HG03354 (cell line): ENCODE measurements around the gene SYNGR3.
"Not testable (repeated sequence)": the region's sequence is repeated elsewhere in the genome, so short reads cannot be mapped to it uniquely, and the experiment has no call there.

ENCODE experiments used
- ATAC-seq: cut with Tn5 transposase; IDR thresholded peaks from one replicate; pipeline ENCODE4 v1.9.1; 2021; ENCODE audit warnings: mild to moderate bottlenecking; ENCODE audit not compliant: unreplicated experiment, poor library complexity, severe bottlenecking

The SYNGR3 gene

GRCh38 chr16:1989209-1990100 lies at the start of gene SYNGR3:
SYNGR3 (plus strand) TSS chr16:1989970; CDS start chr16:1990103, 133 bp downstream.
- no peak for ATAC-seq

DNA sequence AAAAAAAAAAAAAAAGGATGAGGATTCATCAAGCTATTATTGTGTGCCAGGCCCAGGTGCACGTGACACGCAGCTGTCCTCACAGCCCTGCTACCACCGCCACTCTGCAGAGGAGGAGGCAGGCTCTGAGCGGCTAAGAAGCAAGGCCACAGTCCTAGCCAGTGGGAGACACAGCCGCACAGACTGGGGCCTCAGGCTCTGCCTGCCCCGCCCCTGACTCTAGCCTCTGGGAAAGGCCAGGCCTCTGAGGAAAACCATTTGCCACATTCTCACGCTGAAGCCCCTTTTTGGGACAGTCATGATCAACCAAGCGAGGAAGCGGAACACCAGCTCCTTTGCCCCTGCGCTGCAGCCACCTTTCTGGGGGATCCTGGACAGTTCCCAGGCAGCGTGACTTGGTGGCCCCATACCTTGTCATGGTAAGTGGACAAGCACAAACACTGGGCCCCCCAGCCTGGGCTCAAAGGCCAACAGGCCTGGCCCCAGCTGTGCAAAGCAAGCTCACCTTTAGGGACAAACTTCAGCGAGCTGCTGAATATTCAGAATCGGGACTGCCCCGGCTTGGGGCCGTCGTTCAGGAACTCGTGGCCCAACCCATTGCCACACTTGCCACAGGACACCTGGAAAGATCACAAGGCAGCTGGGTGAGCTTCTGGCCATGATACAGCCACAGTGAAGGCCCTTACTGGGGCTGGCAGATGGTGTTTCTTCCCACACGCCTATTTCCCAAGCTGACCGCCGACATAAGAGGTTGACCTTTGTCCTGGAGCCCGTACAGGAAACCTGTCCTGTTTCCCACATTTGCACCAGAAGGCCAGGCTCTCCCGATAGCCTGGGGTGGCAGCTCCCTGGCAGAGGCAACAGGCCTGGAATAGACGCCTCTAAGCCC lies 49.3 kb upstream of the SYNGR3 start:
- no peak for ATAC-seq

DNA sequence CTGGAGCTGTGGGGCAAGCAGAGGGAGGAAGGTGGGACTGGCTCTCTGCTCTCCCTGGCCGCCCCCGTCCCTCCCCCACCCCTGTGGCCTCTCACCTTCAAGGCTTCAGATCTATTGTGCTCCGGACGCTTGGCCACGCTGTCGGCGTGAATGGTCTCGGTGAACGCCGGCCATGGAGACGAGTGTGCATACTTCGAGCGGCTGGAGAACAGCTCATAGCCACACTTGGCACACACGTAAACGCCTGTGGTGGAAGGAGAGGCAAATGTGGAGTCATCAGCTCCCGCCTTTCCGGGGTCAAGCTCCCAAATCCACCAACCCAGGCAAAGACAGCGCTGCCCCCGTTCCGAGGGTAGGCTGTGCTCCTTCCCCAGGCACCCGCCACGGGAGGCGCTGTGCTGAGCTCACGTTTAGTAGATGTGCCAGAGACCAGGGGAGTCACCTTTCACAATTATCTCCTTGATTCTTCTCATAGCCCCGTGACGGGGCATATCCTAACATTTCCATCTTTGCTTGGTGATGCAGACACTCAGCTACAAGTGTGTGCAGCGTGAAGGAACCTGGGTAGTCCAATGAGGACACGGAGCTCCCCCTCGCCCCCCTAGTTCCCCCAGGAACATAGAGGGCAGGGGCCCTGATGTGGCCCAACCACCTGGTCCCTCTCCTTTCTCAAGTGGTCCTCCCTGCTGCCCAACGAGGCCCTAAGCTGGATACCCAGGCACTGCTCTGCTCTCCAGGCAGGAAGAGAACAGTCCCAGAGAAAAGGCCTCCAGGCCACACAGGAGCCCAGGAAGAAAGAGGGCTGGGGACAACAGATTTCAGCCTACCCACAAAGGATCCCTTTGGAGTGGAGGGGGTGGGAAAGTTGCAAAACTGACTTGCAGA lies 48.4 kb upstream of the SYNGR3 start:
- no peak for ATAC-seq

DNA sequence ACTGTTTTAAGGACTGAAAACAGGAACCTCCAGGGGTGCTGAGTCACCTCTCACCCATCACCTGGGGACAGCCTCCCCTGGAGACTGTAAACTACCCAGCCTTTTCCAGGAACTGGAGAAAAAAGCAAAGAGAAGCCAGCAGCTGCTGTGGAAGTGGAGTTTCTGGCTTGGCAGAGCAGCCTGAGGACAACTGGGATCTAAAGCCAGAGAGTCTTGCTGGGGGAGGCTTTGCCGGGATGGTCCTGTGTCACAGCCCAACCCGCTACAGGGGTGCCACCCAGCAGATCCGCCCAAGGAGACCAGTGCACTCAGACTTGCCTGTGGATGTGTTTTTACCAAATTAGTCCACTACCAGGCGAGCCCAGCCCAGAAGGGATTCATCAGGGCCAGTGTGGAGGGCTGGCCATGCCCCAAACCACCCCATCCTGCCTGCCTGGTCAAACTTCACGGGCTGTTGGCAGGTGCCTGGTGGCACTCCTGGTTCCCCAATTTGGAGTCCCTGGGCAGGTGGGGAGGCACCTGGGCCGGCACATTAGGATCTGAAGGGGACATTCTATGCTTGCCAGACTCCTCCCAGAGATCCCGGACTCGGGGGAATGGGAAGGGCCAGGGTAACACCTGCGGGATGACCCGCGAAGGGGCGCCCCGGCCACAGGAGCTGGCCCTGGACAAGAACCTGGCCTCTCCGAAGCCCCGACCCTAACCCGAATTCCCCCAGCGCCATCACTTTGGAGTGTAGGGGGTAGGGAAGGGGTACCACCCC lies 47.5 kb upstream of the SYNGR3 start:
- ATAC-seq, result no peak

GRCh38 chr16:1942810-1943726 lies 46.7 kb upstream of the SYNGR3 start, which contains the start of gene MSRB1:
MSRB1 (minus strand) TSS chr16:1943199; CDS start chr16:1943156, 43 bp downstream.
- ATAC-seq, result peak; percentile 91

GRCh38 chr16:1944612-1945199 lies 45.1 kb upstream of the SYNGR3 start:
- no peak for ATAC-seq

DNA sequence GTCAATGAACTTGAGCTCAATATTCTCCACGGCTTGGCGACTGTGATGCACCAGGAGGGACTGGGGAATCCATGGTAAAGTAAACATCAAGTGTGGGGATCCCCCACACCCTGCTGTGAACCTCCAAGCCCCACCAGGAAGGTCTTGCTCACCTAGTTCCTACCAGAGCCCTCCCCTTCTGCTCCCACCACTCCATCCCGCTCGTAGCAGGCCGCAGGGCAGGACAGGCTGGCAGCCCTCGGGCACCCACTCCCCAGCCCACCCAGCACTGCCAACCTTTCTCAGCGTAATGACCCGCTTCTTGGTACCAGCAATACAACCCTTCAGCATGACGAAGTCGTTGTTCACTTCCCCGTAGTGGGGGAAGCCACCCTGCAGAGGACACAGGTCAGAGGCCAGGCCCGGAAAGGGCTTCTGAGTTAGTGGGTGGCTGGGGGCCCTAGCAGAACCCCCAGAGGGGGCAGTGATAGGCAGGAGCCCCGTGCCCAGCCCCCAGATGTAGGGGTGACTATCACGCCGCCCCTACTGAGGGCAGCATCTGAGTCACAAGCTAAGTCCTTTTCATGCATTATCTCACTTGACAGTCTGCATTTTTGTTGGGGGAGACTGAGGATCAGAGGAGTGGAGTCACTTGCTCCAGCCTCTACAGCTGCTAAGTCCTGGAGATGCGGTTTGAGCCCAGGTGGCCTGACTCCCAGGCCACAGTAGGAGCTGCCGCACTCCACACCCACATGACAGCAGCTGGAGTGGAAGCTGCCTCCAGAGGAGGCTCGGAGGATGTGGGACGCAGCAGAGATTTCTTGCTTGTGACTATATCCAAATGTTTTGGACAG lies 44.0 kb upstream of the SYNGR3 start:
- ATAC-seq, result no peak

DNA sequence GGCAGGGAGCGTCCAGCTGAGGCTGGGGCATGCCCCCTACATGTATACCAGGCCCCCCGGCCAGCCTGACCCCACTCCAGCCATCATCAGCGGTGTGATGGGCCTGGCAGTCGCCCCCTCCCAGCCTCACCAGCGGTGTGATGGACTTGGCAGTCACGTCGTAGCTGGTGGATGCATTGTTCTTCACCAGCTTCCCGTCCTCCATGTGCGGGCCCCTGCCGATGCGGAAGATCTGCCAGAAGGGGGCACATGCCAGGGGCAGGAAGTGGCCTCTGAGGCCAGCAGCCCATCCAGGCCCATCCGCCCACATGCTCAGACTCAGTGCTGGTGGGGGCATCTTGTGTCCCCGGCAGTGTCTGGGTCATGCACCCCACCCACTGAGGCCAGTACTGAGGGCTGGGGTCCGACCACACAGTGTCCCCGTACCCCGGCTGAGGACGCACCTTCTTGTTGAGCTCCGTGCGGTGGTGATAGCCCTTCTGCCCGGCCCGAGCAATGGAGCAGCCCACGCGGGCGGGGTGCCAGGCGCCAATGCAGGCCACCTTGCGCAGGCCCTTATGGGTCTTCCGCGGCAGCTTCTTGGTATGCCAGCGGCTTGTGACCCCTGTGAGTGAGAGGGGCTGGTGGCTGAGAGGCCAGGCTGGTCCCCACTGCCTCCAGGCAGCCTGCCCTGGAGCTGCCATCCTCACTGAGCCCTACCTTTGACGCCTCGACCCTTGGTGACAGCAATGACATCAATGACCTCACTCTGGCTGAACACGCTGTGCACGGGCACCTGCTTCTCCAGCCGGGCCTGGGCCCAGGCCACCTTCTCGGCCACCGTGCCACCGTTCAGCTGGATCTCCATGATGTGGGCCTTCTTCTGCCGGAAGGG lies 43.0 kb upstream of the SYNGR3 start:
- ATAC-seq, result no peak

- no peak for ATAC-seq
Observed at GRCh38 chr16:1947369-1947670, 42.5 kb upstream of the SYNGR3 start.

GRCh38 chr16:1949507-1949906 lies 40.3 kb upstream of the SYNGR3 start:
- no peak for ATAC-seq

DNA sequence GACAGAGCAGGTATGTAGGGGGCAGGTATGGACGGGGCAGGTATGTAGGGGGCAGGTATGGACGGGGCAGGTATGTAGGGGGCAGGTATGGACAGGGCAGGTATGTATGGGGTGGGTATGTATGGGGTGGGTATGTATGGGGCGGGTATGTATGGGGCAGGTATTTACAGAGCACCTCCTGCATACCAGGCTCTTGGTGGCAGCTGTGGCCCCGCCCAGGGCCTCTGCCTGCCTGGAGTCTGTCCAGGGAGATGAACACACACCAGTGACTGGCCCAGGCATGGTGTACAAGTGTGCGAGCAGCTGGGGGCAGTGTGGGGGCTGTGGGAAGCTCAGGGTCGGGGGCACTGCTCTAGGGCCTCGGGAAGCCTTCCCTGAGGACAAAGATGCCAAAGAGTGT lies 39.7 kb upstream of the SYNGR3 start:
- ATAC-seq, result no peak

- ATAC-seq, result no peak
Observed at GRCh38 chr16:1950559-1950958, 39.2 kb upstream of the SYNGR3 start.

DNA sequence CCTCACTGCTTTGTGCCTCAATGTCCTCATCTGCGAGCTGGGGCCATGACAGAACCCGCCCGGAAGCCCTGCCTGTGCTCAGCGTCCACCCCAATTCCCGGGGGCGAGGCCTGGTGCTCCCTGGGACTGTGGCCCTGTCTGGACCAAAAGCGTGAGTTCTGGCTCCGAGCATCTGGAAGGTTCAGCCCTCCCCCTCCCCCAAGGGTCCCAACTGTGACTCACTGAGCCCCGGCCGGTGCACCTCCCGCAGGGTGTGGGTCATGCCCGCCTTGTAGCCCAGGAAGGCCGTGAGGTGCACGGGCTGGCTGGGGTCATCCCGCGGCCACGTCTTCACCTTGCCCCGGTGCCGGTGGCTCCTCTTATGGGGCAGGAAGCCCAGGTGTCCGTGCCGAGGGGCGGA lies 36.0 kb upstream of the SYNGR3 start:
- no peak for ATAC-seq

- not testable (repeated sequence) for ATAC-seq
Observed at GRCh38 chr16:1957434-1958142, 32.2 kb upstream of the SYNGR3 start.

DNA sequence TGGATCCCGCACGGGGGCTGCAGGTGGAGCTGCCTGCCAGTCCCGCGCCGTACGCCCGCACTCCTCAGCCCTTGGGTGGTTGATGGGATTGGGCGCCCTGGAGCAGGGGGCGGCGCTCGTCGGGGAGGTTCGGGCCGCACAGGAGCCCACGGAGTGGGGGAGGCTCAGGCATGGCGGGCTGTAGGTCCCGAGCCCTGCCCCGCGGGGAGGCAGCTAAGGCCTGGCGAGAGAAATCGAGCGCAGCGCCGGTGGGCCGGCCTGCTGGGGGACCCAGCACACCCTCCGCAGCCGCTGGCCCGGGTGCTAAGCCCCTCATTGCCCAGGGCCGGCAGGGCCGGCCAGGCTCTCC lies 31.7 kb upstream of the SYNGR3 start:
- ATAC-seq, result not testable (repeated sequence)
